ENCODE results near the gene FABP3.

DNA sequence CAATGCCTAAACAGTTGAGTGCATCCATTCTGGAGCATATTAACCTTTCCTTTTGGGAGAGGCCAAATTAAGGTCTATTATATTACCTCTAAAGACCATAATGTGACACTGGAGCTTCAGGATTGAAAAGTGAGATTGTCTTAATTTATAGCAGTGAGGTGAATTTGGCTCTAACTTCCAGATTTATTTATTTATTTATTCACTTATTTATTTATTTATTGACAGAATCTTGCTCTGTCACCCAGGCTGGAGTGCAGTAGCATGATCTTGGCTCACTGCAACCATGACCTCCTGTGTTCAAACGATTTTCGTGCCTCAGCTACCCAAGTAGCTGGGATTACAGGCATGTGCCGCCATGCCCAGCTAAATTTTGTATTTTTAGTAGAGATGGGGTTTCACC, 57.0 kb downstream of the FABP3 start:
- TF ChIP-seq MAZ (IDR thresholded peaks at IDR 0.05; ENCODE audit: borderline replicate concordance, low read depth, low read length) (no peak), POLR2A (IDR thresholded peaks at IDR 0.05; ENCODE audit: low read depth, low read length) (no peak), CHD1 (IDR thresholded peaks at IDR 0.05; ENCODE audit: low read depth, low read length) (no peak), USF2 (IDR thresholded peaks at IDR 0.05; ENCODE audit: low read depth, low read length) (no peak)
- TF ChIP-seq, protein P1, sequence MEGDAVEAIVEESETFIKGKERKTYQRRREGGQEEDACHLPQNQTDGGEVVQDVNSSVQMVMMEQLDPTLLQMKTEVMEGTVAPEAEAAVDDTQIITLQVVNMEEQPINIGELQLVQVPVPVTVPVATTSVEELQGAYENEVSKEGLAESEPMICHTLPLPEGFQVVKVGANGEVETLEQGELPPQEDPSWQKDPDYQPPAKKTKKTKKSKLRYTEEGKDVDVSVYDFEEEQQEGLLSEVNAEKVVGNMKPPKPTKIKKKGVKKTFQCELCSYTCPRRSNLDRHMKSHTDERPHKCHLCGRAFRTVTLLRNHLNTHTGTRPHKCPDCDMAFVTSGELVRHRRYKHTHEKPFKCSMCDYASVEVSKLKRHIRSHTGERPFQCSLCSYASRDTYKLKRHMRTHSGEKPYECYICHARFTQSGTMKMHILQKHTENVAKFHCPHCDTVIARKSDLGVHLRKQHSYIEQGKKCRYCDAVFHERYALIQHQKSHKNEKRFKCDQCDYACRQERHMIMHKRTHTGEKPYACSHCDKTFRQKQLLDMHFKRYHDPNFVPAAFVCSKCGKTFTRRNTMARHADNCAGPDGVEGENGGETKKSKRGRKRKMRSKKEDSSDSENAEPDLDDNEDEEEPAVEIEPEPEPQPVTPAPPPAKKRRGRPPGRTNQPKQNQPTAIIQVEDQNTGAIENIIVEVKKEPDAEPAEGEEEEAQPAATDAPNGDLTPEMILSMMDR (conservative IDR thresholded peaks at IDR 0.05; ENCODE audit: low read depth, low read length) = no peak

Measured in IMR-90 (cell line).